GM19397 (cell line): ENCODE measurements around the gene MZB1.
A peak's percentile ranks its signal among the peaks of the same experiment; 100 is the strongest.
"Not testable (repeated sequence)": the region's sequence is repeated elsewhere in the genome, so short reads cannot be mapped to it uniquely, and the experiment has no call there.

Source experiments
- ATAC-seq: cut with Tn5 transposase; IDR thresholded peaks from one replicate; pipeline ENCODE4 v1.9.1; 2021; ENCODE audit warnings: mild to moderate bottlenecking, moderate library complexity; ENCODE audit not compliant: unreplicated experiment

The MZB1 gene

GRCh38 chr5:139410993-139411828 is 21.5 kb upstream of the MZB1 start:
- no peak for ATAC-seq

- ATAC-seq, result no peak
These were observed 20.6 kb upstream of the MZB1 start for GRCh38 chr5:139410121-139410992.

GRCh38 chr5:139409116-139409515 is 19.4 kb upstream of the MZB1 start:
- ATAC-seq, result not testable (repeated sequence)

- ATAC-seq, result no peak
These were observed 18.5 kb upstream of the MZB1 start for GRCh38 chr5:139408191-139408590.

GRCh38 chr5:139407517-139407916 is 17.8 kb upstream of the MZB1 start:
- no peak for ATAC-seq

- no peak for ATAC-seq
These were observed 17.2 kb upstream of the MZB1 start for GRCh38 chr5:139406963-139407362.

- ATAC-seq, result no peak
These were observed 14.7 kb upstream of the MZB1 start for GRCh38 chr5:139404484-139404840.

GRCh38 chr5:139403787-139404483 is 14.2 kb upstream of the MZB1 start, which contains the start of gene SPATA24:
SPATA24 (minus strand) TSS chr5:139404089; CDS start chr5:139404060, 29 bp downstream.
- peak; percentile 86 for ATAC-seq

- no peak for ATAC-seq
These were observed 13.7 kb upstream of the MZB1 start for GRCh38 chr5:139403418-139403786.

- no peak for ATAC-seq
These were observed 12.9 kb upstream of the MZB1 start for GRCh38 chr5:139402561-139403158.

GRCh38 chr5:139401546-139401945 is 11.8 kb upstream of the MZB1 start:
- ATAC-seq, result no peak

GRCh38 chr5:139399501-139400121 is 9.9 kb upstream of the MZB1 start:
- no peak for ATAC-seq

GRCh38 chr5:139397921-139398320 is 8.2 kb upstream of the MZB1 start:
- ATAC-seq, result no peak

- no peak for ATAC-seq
These were observed 7.0 kb upstream of the MZB1 start for GRCh38 chr5:139396691-139397090.

GRCh38 chr5:139395844-139396640 is 6.3 kb upstream of the MZB1 start:
- no peak for ATAC-seq

GRCh38 chr5:139394654-139395566 is 5.2 kb upstream of the MZB1 start, which contains the start of gene PROB1:
PROB1 (minus strand) TSS chr5:139395104; CDS start chr5:139395081, 23 bp downstream.
- ATAC-seq, result no peak

GRCh38 chr5:139394123-139394653 is 4.5 kb upstream of the MZB1 start:
- peak; percentile 22 for ATAC-seq

GRCh38 chr5:139393497-139394122 is 3.9 kb upstream of the MZB1 start:
- no peak for ATAC-seq
